ENCODE data around the gene OR4K2.
A peak's percentile ranks its signal among the peaks of the same experiment; 100 is the strongest.

OR4K2 gene

DNA sequence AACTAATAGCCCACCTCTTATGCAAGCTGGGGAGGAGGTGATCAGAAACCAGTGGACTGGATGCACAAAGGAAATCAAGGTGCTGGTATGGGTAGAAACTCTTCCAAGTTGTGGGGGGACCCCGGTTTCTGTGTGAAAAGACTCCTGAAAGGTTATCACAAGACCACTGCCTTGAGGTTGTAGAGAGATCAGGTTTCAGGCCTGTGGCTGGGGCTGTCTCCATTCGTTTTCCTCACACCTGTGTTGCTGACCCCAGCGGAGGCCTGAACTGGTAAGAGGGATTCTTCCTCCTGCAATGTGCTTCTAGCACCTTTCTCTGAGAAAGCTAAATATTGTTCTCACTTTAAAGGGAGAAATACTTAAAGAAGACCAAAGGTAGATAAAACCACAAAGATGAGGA is 36.2 kb downstream of the OR4K2 start:
- DNase-seq (ENCODE audit: low read depth in 1 of 2, low spot score in 1 of 2) = no peak
- in situ Hi-C loops (cut with HindIII; ENCODE audit: low pct_unique_long_range_greater_than_20kb, low sequenced_read_pairs) = no loop called here
- TF ChIP-seq JUND (IDR thresholded peaks at IDR 0.05; ENCODE audit: low read depth) = no peak

DNA sequence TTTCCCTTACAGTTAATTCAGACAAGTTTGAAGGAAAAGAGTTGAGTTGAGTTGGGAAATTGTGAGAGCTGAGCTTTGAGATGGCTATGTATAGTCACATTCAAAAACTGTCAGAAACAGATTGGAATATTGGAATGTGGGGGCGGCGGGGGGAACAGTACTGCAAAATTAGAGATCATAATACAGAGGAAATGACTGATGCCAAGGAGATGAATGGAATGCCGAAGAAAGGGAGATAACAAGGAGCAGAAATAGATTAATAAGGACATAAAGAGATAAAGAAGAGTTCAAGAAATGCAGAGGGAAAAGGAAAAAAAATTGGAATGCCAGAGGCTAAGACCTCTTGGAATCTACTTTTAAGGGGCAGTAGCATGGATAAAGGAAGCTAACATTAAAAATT is 42.3 kb downstream of the OR4K2 start:
- DNase-seq (ENCODE audit: low read depth in 1 of 2, low spot score in 1 of 2) = no peak
- TF ChIP-seq JUND (IDR thresholded peaks at IDR 0.05; ENCODE audit: low read depth) = no peak
- in situ Hi-C loops (cut with HindIII; ENCODE audit: low pct_unique_long_range_greater_than_20kb, low sequenced_read_pairs) = no loop called here

DNA sequence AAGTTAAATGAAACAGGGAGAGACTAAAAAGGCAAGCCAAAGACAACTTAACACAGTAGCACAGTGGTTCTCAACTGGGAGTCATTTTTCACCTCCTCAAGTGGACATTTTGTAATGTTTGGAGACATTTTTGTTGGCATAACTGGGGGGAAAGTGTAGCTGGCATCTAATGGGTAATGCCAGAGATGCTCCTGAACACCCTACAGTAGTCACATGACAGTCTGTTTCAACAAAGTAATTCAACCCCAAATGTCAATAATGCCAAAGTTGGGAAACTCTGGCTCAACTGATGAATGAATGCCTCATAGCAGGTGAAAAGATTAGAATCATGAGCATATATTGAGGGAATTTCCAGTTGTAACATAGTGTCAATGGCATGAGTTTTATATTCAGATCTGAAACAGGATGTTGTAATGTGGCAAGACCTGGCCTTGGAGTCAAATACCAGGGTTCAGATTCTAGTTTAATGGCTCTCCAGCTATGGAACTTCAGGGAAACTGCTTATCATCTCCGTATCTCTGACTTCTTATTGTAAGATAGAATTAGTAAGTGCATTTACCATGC is 43.1 kb downstream of the OR4K2 start:
- in situ Hi-C loops (cut with HindIII; ENCODE audit: low pct_unique_long_range_greater_than_20kb, low sequenced_read_pairs) = no loop called here
- DNase-seq (ENCODE audit: low read depth in 1 of 2, low spot score in 1 of 2) = peak in 1 of 2 experiments; percentile 19
- TF ChIP-seq JUND (IDR thresholded peaks at IDR 0.05; ENCODE audit: low read depth) = no peak

DNA sequence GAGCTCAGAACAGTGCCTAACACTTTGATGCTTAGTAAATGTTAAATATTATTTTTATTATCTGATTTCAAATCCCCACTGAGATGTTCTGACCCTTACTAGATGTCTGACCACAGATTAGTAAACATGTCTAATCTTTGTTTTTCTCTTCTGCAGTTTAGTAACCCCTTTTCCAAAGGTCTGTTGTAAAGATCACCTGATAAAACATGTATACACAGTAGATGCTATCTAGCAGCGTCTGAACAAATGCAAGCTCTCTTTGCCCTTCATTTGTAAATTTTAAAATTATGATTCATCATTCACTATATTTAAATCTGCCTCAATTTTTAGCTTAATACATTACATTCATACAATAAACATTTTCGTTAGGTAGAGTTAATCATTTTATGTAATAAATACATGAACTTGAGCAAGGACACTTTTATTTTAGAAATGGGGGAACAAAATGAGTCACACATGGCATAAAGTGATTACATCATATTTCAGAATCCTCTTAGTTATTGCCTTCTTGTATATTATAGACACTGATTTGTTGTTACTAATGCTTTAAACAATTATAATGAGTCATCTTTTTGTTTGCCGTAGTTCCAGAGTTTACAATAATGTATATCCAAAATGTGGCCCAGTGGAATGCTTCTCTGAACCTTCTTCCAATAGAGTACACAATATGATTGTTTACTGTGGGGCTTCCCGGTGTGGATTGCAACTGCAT is 43.8 kb downstream of the OR4K2 start:
- no peak for TF ChIP-seq JUND (IDR thresholded peaks at IDR 0.05; ENCODE audit: low read depth)
- in situ Hi-C loops (cut with HindIII; ENCODE audit: low pct_unique_long_range_greater_than_20kb, low sequenced_read_pairs) = no loop called here
- DNase-seq (ENCODE audit: low read depth in 1 of 2, low spot score in 1 of 2) = peak in 1 of 2 experiments; percentile 1

DNA sequence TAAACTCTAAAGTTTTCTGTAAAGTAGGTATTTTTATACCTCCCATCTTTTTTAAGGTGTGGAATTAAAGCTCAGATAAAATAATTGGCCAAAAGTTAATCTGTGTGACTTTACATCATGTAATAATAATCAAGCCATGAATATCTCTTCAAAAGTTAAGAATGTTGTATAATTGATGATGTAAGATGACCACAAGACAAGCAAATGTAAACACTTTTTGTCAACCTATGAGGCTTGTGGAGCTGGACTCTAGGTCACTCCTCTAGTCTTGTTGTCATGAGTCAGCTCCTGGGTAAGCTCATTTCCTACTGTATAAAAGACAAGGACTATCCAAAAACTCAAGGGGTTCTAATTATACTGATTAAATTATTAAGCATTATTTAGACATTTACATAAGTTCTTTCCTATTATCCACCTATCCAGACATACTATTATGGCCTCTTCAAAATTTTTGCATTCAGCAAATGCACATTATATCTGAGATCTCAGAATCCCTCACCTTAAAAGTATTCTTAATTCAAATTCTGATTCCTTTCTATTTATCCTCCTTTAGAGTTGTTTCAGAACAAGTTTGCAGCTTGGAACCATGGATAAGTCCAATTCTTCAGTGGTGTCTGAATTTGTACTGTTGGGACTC is 45.2 kb downstream of the OR4K2 start, which contains the start of gene OR4K5:
Gene OR4K5, plus strand, starts transcription at position 587 of the 637 bp plus-strand sequence. Its CDS starts 0 bp downstream, at position 587.
- TF ChIP-seq JUND (IDR thresholded peaks at IDR 0.05; ENCODE audit: low read depth) = no peak
- in situ Hi-C loops (cut with HindIII; ENCODE audit: low pct_unique_long_range_greater_than_20kb, low sequenced_read_pairs) = no loop called here
- no peak for DNase-seq (ENCODE audit: low read depth in 1 of 2, low spot score in 1 of 2)

DNA sequence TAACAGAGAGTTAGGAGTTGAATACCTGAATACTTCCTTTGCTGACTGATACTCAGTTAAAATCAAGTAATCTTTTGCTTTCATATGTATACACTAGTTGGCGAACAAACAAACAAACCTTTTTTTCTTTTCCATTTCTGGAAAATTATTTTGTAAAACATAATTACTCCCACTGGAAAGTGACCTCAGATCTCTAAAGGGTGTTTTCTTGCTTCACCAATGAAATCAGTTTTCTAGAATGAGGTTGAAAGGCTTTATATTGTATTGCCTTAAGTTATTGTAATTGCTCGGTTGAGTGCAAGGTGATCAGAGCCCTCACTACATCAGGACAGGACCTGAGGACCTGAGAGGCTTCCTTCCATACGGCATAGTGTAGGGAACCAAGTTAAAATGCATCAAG is 55.7 kb downstream of the OR4K2 start, which contains the start of gene OR4K1:
Gene OR4K1, plus strand, starts transcription at position 301 of the 400 bp plus-strand sequence. CDS start 4,750 bp downstream, outside the sequence.
- no peak for DNase-seq (ENCODE audit: low read depth in 1 of 2, low spot score in 1 of 2)
- in situ Hi-C loops (cut with HindIII; ENCODE audit: low pct_unique_long_range_greater_than_20kb, low sequenced_read_pairs) = no loop called here
- no peak for TF ChIP-seq JUND (IDR thresholded peaks at IDR 0.05; ENCODE audit: low read depth)

Data from T47D (cell line).